GM12873 (cell line): ENCODE measurements around the gene HCFC1.

ENCODE experiments used
- TF ChIP-seq, protein P1 (sequence below): IDR thresholded peaks from 2 replicates; pipeline ENCODE4 v1.5.1; 2012; ENCODE audit warnings: low read depth, mild to moderate bottlenecking, moderate library complexity, low read length, control low read depth; ENCODE audit not compliant: insufficient read depth; ENCODE audit errors: missing control alignments

The HCFC1 gene

DNA sequence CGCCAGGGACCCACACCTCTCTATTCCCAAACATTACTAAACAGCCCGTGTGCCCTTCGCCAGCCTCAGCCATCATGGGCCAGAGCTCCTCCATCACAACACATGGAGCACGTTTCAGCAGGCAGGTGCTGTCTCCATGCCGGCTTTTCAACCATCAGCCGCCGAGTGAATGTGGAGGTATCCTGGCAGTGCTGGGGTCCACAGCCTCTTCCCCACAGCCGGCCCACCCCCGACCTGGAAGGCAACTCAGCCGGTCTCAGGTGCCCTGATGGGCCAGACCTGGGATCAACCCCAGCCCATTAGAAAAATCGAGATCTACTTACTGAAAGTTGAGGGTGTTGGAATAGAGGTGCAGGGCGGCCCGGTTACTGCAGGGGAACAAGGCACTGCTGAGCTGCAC is 39.9 kb downstream of the HCFC1 start:
- TF ChIP-seq, protein P1, sequence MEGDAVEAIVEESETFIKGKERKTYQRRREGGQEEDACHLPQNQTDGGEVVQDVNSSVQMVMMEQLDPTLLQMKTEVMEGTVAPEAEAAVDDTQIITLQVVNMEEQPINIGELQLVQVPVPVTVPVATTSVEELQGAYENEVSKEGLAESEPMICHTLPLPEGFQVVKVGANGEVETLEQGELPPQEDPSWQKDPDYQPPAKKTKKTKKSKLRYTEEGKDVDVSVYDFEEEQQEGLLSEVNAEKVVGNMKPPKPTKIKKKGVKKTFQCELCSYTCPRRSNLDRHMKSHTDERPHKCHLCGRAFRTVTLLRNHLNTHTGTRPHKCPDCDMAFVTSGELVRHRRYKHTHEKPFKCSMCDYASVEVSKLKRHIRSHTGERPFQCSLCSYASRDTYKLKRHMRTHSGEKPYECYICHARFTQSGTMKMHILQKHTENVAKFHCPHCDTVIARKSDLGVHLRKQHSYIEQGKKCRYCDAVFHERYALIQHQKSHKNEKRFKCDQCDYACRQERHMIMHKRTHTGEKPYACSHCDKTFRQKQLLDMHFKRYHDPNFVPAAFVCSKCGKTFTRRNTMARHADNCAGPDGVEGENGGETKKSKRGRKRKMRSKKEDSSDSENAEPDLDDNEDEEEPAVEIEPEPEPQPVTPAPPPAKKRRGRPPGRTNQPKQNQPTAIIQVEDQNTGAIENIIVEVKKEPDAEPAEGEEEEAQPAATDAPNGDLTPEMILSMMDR: no peak

DNA sequence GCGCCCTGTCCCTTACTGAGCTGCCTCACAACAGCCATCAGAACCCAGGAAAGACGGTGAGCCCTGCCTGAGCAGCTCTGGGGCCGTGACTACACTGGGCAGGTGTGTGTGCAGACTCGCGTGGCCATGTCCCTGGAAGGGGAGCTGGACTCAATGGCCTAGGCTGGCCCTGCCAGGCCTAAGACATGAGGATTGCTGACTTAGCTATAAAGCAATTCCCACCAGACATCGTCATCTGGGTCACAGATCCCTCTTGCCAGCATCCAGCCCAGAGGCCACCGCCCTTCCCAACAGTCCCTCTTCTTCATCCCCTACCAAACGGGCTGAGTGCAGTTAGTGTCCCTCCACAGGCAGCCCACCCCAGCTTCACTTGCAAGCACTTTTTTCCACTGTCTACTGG is 40.5 kb downstream of the HCFC1 start:
- TF ChIP-seq, protein P1: no peak

DNA sequence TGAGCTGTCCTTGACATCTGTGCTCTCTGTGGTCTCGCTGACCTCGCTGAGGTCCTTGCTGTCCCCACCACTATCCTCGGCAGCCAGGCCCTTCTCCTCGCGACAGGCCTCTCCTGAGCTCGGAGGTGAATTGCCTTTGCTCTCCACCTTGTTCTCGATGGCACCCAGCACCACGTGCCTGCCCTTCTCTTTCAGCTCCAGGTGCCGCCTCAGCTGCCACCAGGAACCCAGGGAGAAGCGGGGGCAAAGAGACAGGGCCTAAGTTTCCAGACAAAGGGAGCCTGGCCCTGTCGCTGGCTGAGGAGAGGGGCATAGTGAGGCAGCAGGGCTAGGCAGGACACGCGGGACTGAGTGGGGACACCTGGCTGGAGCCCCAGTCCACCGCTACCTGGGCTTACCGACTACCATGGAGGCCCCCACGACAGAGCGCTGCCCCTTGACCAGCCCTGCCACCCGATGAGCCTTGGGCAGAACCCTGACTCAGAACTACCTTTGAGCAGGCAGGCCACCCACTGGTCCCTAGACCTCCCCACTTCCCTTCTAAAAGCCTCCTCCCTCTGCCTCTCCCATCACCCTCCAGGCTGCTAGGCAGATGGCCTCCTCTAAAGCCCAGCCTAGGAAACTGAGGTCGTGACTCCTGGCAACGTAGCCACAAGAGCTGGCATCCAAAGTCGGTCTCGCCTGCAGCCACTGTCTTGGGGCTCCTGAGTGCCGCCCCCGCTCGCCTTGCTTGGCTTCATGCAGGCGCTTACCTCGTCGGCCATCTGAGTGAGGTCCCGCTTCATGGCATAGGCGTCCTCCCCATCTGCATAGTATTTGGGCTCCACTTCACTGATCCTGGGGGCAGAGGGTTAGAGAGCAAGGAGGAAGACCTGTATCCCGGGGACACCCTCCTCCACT is 41.4 kb downstream of the HCFC1 start:
- TF ChIP-seq, protein P1: no peak

DNA sequence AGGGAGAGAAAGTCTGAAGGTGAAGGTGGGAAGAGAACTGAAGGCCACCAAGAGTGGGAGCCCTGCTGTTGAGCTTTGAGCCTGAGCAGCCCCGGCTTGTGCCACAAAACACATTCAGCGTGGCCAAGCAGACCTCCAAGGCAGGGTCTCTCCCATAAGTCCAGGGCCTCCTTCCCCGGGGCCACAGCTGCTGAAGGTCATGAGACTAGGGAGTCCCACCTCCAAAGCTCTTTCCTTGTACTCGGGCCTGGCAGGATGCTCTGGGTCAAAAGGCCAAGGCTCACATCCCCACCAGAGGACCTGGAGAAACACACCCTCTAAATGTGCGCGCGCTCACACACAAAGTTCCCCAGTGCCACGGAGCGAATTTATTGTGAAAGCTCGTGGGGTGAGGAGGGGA is 42.0 kb downstream of the HCFC1 start:
- TF ChIP-seq, protein P1: no peak

DNA sequence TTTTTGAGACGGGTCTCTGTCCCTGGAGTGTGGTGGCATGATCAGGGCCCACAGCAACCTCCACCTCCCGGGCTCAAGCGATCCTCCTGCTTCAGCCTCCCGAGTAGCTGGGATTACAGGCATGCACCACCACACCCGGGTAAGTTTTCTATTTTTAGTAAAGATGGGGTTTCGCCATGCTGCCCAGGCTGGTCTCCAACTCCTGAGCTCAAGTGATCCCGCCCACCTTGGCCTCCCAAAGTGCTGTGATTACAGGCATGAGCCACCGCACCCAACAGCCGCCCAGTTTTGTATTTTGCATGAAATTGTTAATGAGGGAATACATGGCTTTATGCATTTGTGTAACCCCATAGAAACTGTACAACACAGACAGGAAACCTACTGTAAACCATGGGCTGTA is 42.8 kb downstream of the HCFC1 start:
- TF ChIP-seq, protein P1: no peak

DNA sequence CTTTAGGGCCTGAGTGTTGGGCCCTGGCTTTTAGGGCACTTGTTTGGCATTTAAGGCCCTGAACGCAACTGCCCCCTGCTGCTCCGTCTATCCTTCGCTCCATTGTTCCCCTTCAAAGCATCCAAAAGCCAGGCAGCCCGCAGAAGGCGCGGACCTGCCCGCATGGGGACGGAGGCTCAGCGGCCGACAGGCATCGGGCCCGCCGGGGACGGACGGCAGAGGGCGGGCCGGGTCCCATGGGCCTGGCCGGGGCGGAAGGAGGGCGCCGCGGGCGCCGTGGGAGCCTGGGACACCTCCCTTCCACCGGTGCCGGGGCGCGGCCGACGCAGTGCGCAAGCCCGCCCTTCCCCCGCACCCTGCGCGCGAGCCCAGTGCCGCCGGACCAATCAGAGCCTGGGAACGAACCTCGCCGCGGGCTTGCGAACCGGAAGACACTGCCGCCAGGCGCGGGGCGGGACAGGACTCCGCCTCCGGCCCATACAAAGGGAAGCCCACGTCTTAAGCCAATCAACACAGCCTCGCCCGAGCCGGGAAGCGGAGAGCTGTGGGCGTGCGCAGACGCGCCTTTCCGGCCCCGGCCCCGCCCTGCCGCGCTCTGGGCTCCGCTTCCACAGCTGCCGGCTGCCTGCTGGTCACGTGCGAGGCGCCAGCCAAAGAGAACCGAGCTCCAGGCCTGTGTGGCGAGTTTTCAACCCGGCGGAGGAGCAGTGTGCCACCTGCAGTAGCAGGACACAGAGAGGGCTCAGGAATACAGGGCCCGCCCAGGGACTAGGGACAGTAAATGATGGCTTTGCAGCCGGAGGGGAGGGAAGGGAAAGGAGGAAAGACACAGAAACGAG is 43.5 kb downstream of the HCFC1 start:
- TF ChIP-seq, protein P1: peak; percentile 3

DNA sequence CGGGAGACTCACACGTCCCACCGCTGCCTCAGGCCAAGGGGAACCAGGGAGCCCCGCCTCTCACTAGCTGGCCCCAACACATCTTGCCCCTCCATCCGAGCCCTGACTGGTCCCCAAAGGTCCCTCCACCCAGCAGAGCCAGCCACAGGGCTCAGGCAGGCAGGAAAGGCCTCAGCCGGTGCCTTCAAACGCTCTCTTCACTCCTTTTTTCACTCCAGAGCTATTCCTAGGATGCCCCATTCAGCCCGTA is 44.0 kb downstream of the HCFC1 start:
- TF ChIP-seq, protein P1: no peak
